HepG2 (cell line): ENCODE data around the gene LRP1-AS. TPM values are rescaled to one million over a fixed set of nuclear protein-coding genes. Genes with fewer than 3 reads are reported as not detected.

Source experiments
- CAMTA2 ChIP-seq: sonication (generic); formaldehyde crosslinking; IDR thresholded peaks from 2 replicates; pipeline ENCODE4 v1.4.0; 2020; ENCODE audit warnings: mild to moderate bottlenecking, missing genetic modification reagents, borderline replicate concordance
- GATAD1 ChIP-seq: IDR thresholded peaks from 2 replicates; pipeline ENCODE4 v1.6.1; 2016; ENCODE audit warnings: missing genetic modification reagents, missing compliant biosample characterization
- HOMEZ ChIP-seq: IDR thresholded peaks from 2 replicates; pipeline ENCODE4 v1.6.1; 2016; ENCODE audit warnings: low read depth
- IRF2 ChIP-seq: IDR thresholded peaks from 2 replicates; pipeline ENCODE4 v1.6.1; 2018; ENCODE audit warnings: missing genetic modification reagents, missing compliant biosample characterization
- NCOA5 ChIP-seq: sonication (generic); formaldehyde crosslinking; IDR thresholded peaks from 2 replicates; pipeline ENCODE4 v1.4.0; 2020; ENCODE audit warnings: missing genetic modification reagents
- NCOR1 ChIP-seq: fragments of 200-600 bp; sonication (generic); IDR thresholded peaks from 2 replicates; pipeline ENCODE4 v1.7.0; 2017; ENCODE audit warnings: antibody characterized with exemption, low read length, borderline replicate concordance
- ZBTB37 ChIP-seq: sonication (generic); formaldehyde crosslinking; IDR thresholded peaks from 2 replicates; pipeline ENCODE4 v1.4.0; 2020; ENCODE audit warnings: mild to moderate bottlenecking, missing genetic modification reagents
- ZBTB40 ChIP-seq, 2 experiments: fragments of 450-650 bp in 1 of 2; sonication (generic) in 1 of 2; formaldehyde crosslinking in 1 of 2; IDR thresholded peaks; 2 replicates each; pipeline versions ENCODE4 v1.6.1 to v1.8.0; 2016 to 2022; ENCODE audit warnings: antibody characterized with exemption in 1 of 2, mild to moderate bottlenecking in 1 of 2, missing genetic modification reagents in 1 of 2
- ZFY ChIP-seq: sonication (generic); formaldehyde crosslinking; IDR thresholded peaks from 2 replicates; pipeline ENCODE4 v1.4.0; 2020; ENCODE audit warnings: missing genetic modification reagents
- ZNF121 ChIP-seq: sonication (generic); formaldehyde crosslinking; IDR thresholded peaks from 2 replicates; pipeline ENCODE4 v1.5.0; 2020; ENCODE audit warnings: mild to moderate bottlenecking, missing genetic modification reagents
- ZNF335 ChIP-seq: sonication (generic); formaldehyde crosslinking; IDR thresholded peaks from 2 replicates; pipeline ENCODE4 v1.4.0; 2020; ENCODE audit warnings: missing genetic modification reagents
- ZNF33A ChIP-seq: sonication (generic); formaldehyde crosslinking; IDR thresholded peaks from 2 replicates; pipeline ENCODE4 v1.5.1; 2020; ENCODE audit warnings: missing genetic modification reagents, mild to moderate bottlenecking, moderate library complexity, borderline replicate concordance
- ZNF513 ChIP-seq: sonication (generic); formaldehyde crosslinking; conservative IDR thresholded peaks from 2 replicates; pipeline ENCODE4 v1.5.0; 2020; ENCODE audit warnings: missing genetic modification reagents
- ZNF737 ChIP-seq: sonication (generic); formaldehyde crosslinking; IDR thresholded peaks from 2 replicates; pipeline ENCODE4 v1.5.0; 2020; ENCODE audit warnings: missing genetic modification reagents, mild to moderate bottlenecking, borderline replicate concordance
- ZNF746 ChIP-seq: sonication (generic); formaldehyde crosslinking; IDR thresholded peaks from 2 replicates; pipeline ENCODE4 v1.8.0; 2022; ENCODE audit warnings: mild to moderate bottlenecking, missing genetic modification reagents
- polyA plus RNA-seq, 8 experiments: library from polyadenylated mRNA; depleted of rRNA in 3 of 8; stranded (reverse) in 7 of 8; unstranded in 1 of 8; fragments of >200 nt; fragmentation: Illumina TruSeq in 4 of 8; extraction: Trizol in 4 of 8; gene quantifications; 2 replicates each; pipeline versions ENCODE4 v1.2.1 to v1.2.3, GENCODE V29; 2011 to 2016; ENCODE audit warnings: low read depth in 4 of 8, missing spikeins in 1 of 8, mixed read lengths in 1 of 8; ENCODE audit not compliant: insufficient read depth in 1 of 8
- total RNA-seq, 5 experiments: library from RNA; depleted of rRNA; stranded (reverse); fragments of >200 nt; fragmentation: Illumina TruSeq; extraction: Trizol; gene quantifications; 2 replicates each; pipeline ENCODE4 v1.2.3, GENCODE V29; 2016; ENCODE audit warnings: low read depth in 1 of 5

Gene LRP1-AS
- total and polyA plus RNA-seq, 2 of the 13 experiments (the other 11 are each of a cell fraction or from before 2014, with no cell fraction given) = 0.20 TPM; not detected in 1

GRCh38 chr12:57138526-57139272 is 8.7 kb downstream of the LRP1-AS start (continued):
- TF ChIP-seq ZNF33A (CRISPR knock-in tag) (no peak), CAMTA2 (CRISPR knock-in tag) (no peak), ZNF737 (CRISPR knock-in tag) (no peak), GATAD1 (no peak), ZNF746 (CRISPR knock-in tag) (peak; percentile 24; the same call in 1 of the 2 replicates), ZNF335 (CRISPR knock-in tag) (no peak), ZNF513 (CRISPR knock-in tag) (no peak), ZBTB37 (CRISPR knock-in tag) (no peak), NCOR1 (peak; percentile 91; the same call in 1 of the 2 replicates), IRF2 (CRISPR knock-in tag) (no peak), ZBTB40 (IDR thresholded peaks at IDR 0.05) (no peak), ZBTB40 (CRISPR knock-in tag; IDR thresholded peaks at IDR 0.05) (no peak), HOMEZ (CRISPR knock-in tag) (no peak), ZNF121 (CRISPR knock-in tag) (no peak), NCOA5 (CRISPR knock-in tag) (no peak), ZFY (no peak; the same call in 1 of the 2 replicates)
